Mesendoderm (in vitro differentiated cells): Measurements from ENCODE around the gene GC.

Experiments
- DNase-seq: peaks from one replicate; pipeline ENCODE4 v3.0.0; 2013
- H2AK5ac ChIP-seq: 2 replicates; pipeline ENCODE4 v1.6.1; 2013; ENCODE audit warnings: low read length, inconsistent platforms
- H2BK120ac ChIP-seq: 2 replicates; pipeline ENCODE4 v1.6.1; 2013; ENCODE audit warnings: low read depth, mild to moderate bottlenecking, low read length, moderate library complexity, mixed read lengths
- H2BK15ac ChIP-seq: replicated peaks from 2 replicates; pipeline ENCODE4 v1.6.1; 2013; ENCODE audit warnings: low read depth, mild to moderate bottlenecking, moderate library complexity
- H2BK5ac ChIP-seq: 2 replicates; pipeline ENCODE4 v1.6.1; 2013; ENCODE audit warnings: low read length, inconsistent platforms
- H3K18ac ChIP-seq: 2 replicates; pipeline ENCODE4 v1.6.1; 2013; ENCODE audit warnings: mild to moderate bottlenecking, low read length, mixed read lengths
- H3K23ac ChIP-seq: one replicate; pipeline ENCODE4 v1.6.1; 2013; ENCODE audit warnings: low read length
- H3K27ac ChIP-seq: 2 replicates; pipeline ENCODE4 v1.5.1; 2013; ENCODE audit warnings: low read depth, mild to moderate bottlenecking, inconsistent platforms, low read length, moderate library complexity
- H3K27me3 ChIP-seq: 2 replicates; pipeline ENCODE4 v1.6.1; 2013; ENCODE audit warnings: low read length, control low read depth, mild to moderate bottlenecking, inconsistent platforms; ENCODE audit not compliant: insufficient read depth, poor library complexity
- H3K36me3 ChIP-seq: 2 replicates; pipeline ENCODE4 v1.6.1; 2013; ENCODE audit warnings: low read length, inconsistent platforms; ENCODE audit not compliant: control insufficient read depth, insufficient read depth
- H3K4ac ChIP-seq: one replicate; pipeline ENCODE4 v1.6.1; 2013; ENCODE audit warnings: low read depth, mild to moderate bottlenecking, low read length, moderate library complexity
- H3K4me1 ChIP-seq: 2 replicates; pipeline ENCODE4 v1.6.1; 2013; ENCODE audit warnings: low read depth, low read length, inconsistent platforms; ENCODE audit not compliant: control insufficient read depth
- H3K4me2 ChIP-seq: 2 replicates; pipeline ENCODE4 v1.6.1; 2013; ENCODE audit warnings: low read length
- H3K4me3 ChIP-seq: 2 replicates; pipeline ENCODE4 v1.5.1; 2013; ENCODE audit warnings: mild to moderate bottlenecking, low read length
- H3K56ac ChIP-seq: one replicate; pipeline ENCODE4 v1.6.1; 2013; ENCODE audit warnings: low read length
- H3K79me1 ChIP-seq: 2 replicates; pipeline ENCODE4 v1.6.1; 2013; ENCODE audit warnings: low read length, inconsistent platforms
- H3K79me2 ChIP-seq: 2 replicates; pipeline ENCODE4 v1.6.1; 2013; ENCODE audit warnings: mild to moderate bottlenecking, low read length; ENCODE audit not compliant: control insufficient read depth, insufficient read depth
- H3K9ac ChIP-seq: 2 replicates; pipeline ENCODE4 v1.6.1; 2013; ENCODE audit warnings: low read length, inconsistent platforms
- H4K5ac ChIP-seq: one replicate; pipeline ENCODE4 v1.6.1; 2013; ENCODE audit warnings: low read length
- H4K8ac ChIP-seq: one replicate; pipeline ENCODE4 v1.6.1; 2013; ENCODE audit warnings: low read depth, mild to moderate bottlenecking, control low read depth, low read length, moderate library complexity
- WGBS: extraction: QIAGEN DNeasy Blood & Tissue Kit; methylation state at CpG from one replicate; pipeline ENCODE4 v1.1.7; 2013; ENCODE audit warnings: low lambda C conversion rate, missing lambda C conversion rate; ENCODE audit not compliant: insufficient coverage; ENCODE audit errors: extremely low coverage; 5-methylcytosine and 5-hydroxymethylcytosine counted together

GC gene

DNA sequence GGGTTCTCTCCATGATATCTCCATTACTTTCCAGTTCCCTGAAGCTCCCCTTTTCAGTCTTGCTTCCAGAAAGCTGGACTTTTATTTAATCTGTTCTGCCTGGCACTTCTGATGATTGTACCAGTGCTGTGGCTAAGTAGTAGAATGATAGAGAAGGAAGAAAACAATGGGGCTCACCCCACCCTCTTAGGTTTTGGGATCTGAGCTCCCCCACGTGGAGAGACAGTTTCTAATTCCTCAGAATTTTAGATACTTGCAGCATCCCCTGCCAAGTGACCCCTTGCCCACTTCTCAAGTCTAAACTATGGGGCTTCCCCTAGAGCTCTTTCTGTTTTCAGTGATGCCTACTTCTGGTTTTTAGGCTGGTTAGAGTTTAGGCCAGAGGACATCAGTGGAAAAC lies 73.9 kb downstream of the GC start:
- Histone ChIP-seq H4K5ac (no peak overlapping the region), H3K4me2 (no peak overlapping the region), H2BK5ac (no peak overlapping the region)

DNA sequence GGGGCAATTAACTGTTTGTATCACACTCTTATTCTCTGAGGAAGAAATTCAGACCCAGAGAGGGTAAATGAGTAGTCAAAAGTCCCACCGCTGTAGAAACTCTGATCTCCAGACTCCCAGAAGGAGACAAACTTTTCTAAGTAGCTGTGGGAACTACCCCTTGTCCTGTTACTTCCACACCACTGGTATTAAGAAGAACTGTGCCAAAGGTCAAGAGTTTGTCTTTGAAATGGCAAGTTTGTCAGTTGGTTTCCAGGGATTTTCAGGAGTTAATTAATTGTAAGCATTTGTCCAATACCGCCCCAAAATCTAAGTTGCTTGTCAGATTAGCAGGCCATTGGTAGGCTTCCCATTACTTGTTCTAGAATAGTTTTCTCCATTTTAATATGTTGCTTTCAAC lies 85.7 kb downstream of the GC start:
- Histone ChIP-seq H3K79me2 (no peaks in the 10 kb centered on the region), H2AK5ac (no peak overlapping the region), H3K79me1 (no peaks in the 10 kb centered on the region), H3K23ac (no peak overlapping the region), H4K5ac (no peak overlapping the region), H3K27me3 (no peaks in the 10 kb centered on the region), H2BK15ac (peak overlapping the region; percentile 78), H4K8ac (no peak overlapping the region), H3K4me2 (no peak overlapping the region), H3K56ac (no peak overlapping the region), H3K9ac (no peak overlapping the region), H3K36me3 (no peaks in the 10 kb centered on the region), H3K27ac (no peak overlapping the region), H3K4ac (no peak overlapping the region), H3K4me3 (no peak overlapping the region), H3K4me1 (no peaks in the 10 kb centered on the region), H2BK5ac (no peak overlapping the region), H3K18ac (peak overlapping the region; percentile 18), H2BK120ac (no peak overlapping the region)
- WGBS = no CpG with 5 or more reads among the region's 2 CpGs
- DNase-seq = no peak

More for the DNA sequence above, 73.9 kb downstream of the GC start:
- no peaks in the 10 kb centered on the region for H3K36me3 ChIP-seq
- no peak overlapping the region for H3K4ac ChIP-seq
- no CpG with 5 or more reads among the region's 1 CpG for WGBS
- H3K27me3 ChIP-seq = no peaks in the 10 kb centered on the region
- no peak overlapping the region for H3K27ac ChIP-seq
- peak overlapping the region; percentile 41 for H2AK5ac ChIP-seq
- no peak overlapping the region for H3K9ac ChIP-seq
- no peak overlapping the region for H3K4me3 ChIP-seq
- H3K23ac ChIP-seq = no peak overlapping the region
- no peaks in the 10 kb centered on the region for H3K79me2 ChIP-seq
- peak overlapping the region; percentile 8 for H3K18ac ChIP-seq
- no peak overlapping the region for H2BK120ac ChIP-seq
- H4K8ac ChIP-seq = no peak overlapping the region
- H2BK15ac ChIP-seq = no peak overlapping the region
- H3K56ac ChIP-seq = no peak overlapping the region
- no peaks in the 10 kb centered on the region for H3K4me1 ChIP-seq
- peak; percentile 54 for DNase-seq
- no peaks in the 10 kb centered on the region for H3K79me1 ChIP-seq

DNA sequence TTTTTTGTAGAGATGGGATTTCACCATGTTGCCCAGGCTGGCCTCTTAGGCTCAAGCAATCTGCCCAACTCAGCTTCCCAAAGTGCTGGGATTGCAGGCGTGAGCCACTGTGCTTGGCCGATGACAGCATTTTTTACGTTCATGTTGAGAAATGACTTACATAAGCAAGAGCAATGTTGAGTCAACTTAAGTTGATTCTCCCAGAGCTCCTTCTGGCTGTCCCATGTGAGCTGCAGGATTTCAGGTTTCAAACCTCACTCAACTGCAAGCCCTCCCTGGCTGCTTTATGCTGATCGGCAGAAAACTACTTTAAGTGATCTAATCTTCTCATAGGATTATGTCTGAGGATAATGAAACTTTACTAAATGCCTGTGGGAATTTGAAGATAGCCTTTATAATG lies 86.8 kb downstream of the GC start:
- no CpG with 5 or more reads among the region's 4 CpGs for WGBS
- no peak overlapping the region for H3K4me2 ChIP-seq
- peak; percentile 25 for DNase-seq
- H3K4me1 ChIP-seq = no peaks in the 10 kb centered on the region
- H3K23ac ChIP-seq = no peak overlapping the region
- H4K8ac ChIP-seq = no peak overlapping the region
- H2BK5ac ChIP-seq = no peak overlapping the region
- no peak overlapping the region for H2BK15ac ChIP-seq
- no peak overlapping the region for H3K4me3 ChIP-seq
- no peak overlapping the region for H3K18ac ChIP-seq
- no peak overlapping the region for H3K27ac ChIP-seq
- no peak overlapping the region for H3K4ac ChIP-seq
- no peak overlapping the region for H2AK5ac ChIP-seq
- H3K79me2 ChIP-seq = no peaks in the 10 kb centered on the region
- H3K36me3 ChIP-seq = no peaks in the 10 kb centered on the region
- no peaks in the 10 kb centered on the region for H3K27me3 ChIP-seq
- H3K9ac ChIP-seq = no peak overlapping the region
- H4K5ac ChIP-seq = no peak overlapping the region
- no peak overlapping the region for H2BK120ac ChIP-seq
- H3K79me1 ChIP-seq = no peaks in the 10 kb centered on the region
- no peak overlapping the region for H3K56ac ChIP-seq

DNA sequence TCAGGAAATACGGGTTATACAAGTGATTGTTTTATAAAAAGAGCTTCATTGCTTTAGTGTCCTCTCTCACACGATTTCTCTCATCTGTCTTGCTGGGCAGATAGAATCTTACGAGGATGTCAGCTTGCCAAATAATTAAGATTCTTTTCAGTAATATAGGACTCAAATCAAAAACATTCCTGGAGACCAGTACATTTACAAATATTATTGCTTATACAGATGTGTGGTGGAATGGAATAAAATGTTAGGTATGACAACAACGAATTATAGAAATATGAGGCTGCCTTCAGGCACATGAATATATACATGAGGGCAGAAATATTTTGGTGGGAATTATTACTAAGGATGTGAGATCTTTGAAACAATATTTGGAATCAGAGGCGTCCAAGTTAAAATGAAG lies 88.9 kb downstream of the GC start:
- Histone ChIP-seq H3K18ac (no peak overlapping the region), H2BK120ac (no peak overlapping the region), H3K27me3 (no peaks in the 10 kb centered on the region), H3K4me2 (no peak overlapping the region), H3K23ac (no peak overlapping the region), H3K79me2 (no peaks in the 10 kb centered on the region), H3K56ac (no peak overlapping the region), H4K8ac (no peak overlapping the region), H3K4me3 (no peak overlapping the region), H3K4me1 (peaks cover 3% of the 10 kb centered on the region), H3K9ac (no peak overlapping the region), H3K27ac (no peak overlapping the region), H3K79me1 (no peaks in the 10 kb centered on the region), H2BK15ac (no peak overlapping the region), H2AK5ac (no peak overlapping the region), H3K36me3 (no peaks in the 10 kb centered on the region), H4K5ac (no peak overlapping the region), H2BK5ac (no peak overlapping the region), H3K4ac (no peak overlapping the region)
- DNase-seq = no peak
- no CpG with 5 or more reads among the region's 5 CpGs for WGBS

DNA sequence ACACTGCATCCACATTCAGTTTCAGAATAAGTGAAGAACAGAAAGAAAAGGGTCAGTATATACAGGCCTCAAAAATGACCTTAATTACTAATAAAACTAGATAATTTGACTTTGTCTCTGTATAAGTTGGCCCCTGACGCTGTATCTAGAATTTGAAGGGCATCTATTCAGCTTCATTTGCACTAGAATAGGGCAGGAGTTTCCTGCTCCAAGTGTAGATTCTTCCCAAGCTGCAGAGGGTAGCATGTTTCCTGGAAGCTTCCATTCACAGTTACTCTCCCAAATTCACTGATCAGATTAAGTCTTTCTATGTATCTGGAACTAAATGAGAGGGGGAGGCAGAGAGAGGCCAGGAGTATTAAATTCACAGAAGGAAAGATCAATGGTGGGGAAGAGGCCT lies 90.9 kb downstream of the GC start:
- no peak overlapping the region for H2BK120ac ChIP-seq
- H2BK5ac ChIP-seq = no peak overlapping the region
- H3K18ac ChIP-seq = no peak overlapping the region
- H2AK5ac ChIP-seq = no peak overlapping the region
- H3K4me1 ChIP-seq = peaks cover 6% of the 10 kb centered on the region
- H3K79me1 ChIP-seq = no peaks in the 10 kb centered on the region
- H4K5ac ChIP-seq = no peak overlapping the region
- DNase-seq = no peak
- no peaks in the 10 kb centered on the region for H3K27me3 ChIP-seq
- H4K8ac ChIP-seq = no peak overlapping the region
- no peak overlapping the region for H3K4me3 ChIP-seq
- no peaks in the 10 kb centered on the region for H3K79me2 ChIP-seq
- no peaks in the 10 kb centered on the region for H3K36me3 ChIP-seq
- no peak overlapping the region for H2BK15ac ChIP-seq
- no peak overlapping the region for H3K4ac ChIP-seq
- H3K56ac ChIP-seq = no peak overlapping the region
- no CpG with 5 or more reads among the region's 1 CpG for WGBS
- no peak overlapping the region for H3K23ac ChIP-seq
- no peak overlapping the region for H3K27ac ChIP-seq
- H3K9ac ChIP-seq = no peak overlapping the region
- H3K4me2 ChIP-seq = no peak overlapping the region

DNA sequence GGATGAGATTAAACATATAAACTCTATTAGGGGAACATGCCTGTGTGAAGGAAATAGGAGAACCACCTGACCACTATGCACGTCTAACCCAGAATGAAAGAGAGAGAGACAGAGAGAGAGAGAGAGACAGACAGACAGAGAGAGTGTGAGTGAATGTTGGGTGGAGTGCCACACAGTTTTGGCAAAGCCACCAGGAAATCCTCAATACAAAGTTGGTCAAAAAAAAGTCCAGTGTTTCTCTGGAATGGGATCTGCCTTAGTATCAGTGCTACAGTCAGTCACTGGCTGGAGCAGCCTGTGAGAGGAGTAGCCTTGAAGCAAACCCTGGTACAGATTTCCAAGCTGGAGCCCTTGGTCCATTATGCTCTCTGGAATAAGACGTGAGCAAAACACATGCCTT lies 91.7 kb downstream of the GC start:
- no peak overlapping the region for H2AK5ac ChIP-seq
- no peak overlapping the region for H3K9ac ChIP-seq
- H3K4me2 ChIP-seq = no peak overlapping the region
- no peak overlapping the region for H2BK5ac ChIP-seq
- no peak overlapping the region for H3K23ac ChIP-seq
- H3K4me1 ChIP-seq = peaks cover 6% of the 10 kb centered on the region
- no peak overlapping the region for H3K56ac ChIP-seq
- no peak overlapping the region for H4K8ac ChIP-seq
- no peak for DNase-seq
- H4K5ac ChIP-seq = no peak overlapping the region
- H3K79me2 ChIP-seq = no peaks in the 10 kb centered on the region
- H3K4me3 ChIP-seq = no peak overlapping the region
- no peak overlapping the region for H3K27ac ChIP-seq
- H2BK15ac ChIP-seq = peak overlapping the region; percentile 59
- no peaks in the 10 kb centered on the region for H3K79me1 ChIP-seq
- no CpG with 5 or more reads among the region's 2 CpGs for WGBS
- H3K4ac ChIP-seq = no peak overlapping the region
- no peaks in the 10 kb centered on the region for H3K36me3 ChIP-seq
- H3K18ac ChIP-seq = peak overlapping the region; percentile 4
- H2BK120ac ChIP-seq = no peak overlapping the region
- H3K27me3 ChIP-seq = no peaks in the 10 kb centered on the region
